Stimulated activated naive B cell treated with anti-CD40 and anti-IgM and Interleukin-4, amounts not matched to agents 10 μg/mL and 1 μg/mL and 100 μg/mL, for 72 hours (primary cell): ENCODE results near the gene SULT1A4.
A peak's percentile ranks its signal among the peaks of the same experiment; 100 is the strongest.
"Not testable (repeated sequence)": the region's sequence is repeated elsewhere in the genome, so short reads cannot be mapped to it uniquely, and the experiment has no call there.

Source experiments
- ATAC-seq, 2 donors: fragments of 150-1000 bp; cut with Tn5 transposase; replicated peaks; 2 replicates each; pipeline ENCODE4 v1.10.0; 2021; ENCODE audit warnings: moderate library complexity in 1 of 2
- DNase-seq: peaks from one replicate; pipeline ENCODE4 v3.0.0; 2021
- H3K27ac Mint-ChIP-seq: one replicate; pipeline ENCODE4 v1.8.0; 2022; ENCODE audit warnings: mild to moderate bottlenecking, mixed read lengths
- H3K27me3 Mint-ChIP-seq, 2 donors: one replicate each; pipeline ENCODE4 v1.8.0; 2022; ENCODE audit warnings: mixed read lengths in 2 of 2
- H3K36me3 Mint-ChIP-seq, 2 donors: one replicate each; pipeline ENCODE4 v1.8.0; 2022; ENCODE audit warnings: mixed read lengths in 2 of 2, mild to moderate bottlenecking in 1 of 2
- H3K4me1 Mint-ChIP-seq, 2 donors: one replicate each; pipeline ENCODE4 v1.8.0; 2022; ENCODE audit warnings: mixed read lengths in 2 of 2, mild to moderate bottlenecking in 1 of 2
- H3K4me3 Mint-ChIP-seq, 2 donors: one replicate each; pipeline ENCODE4 v1.8.0; 2022; ENCODE audit warnings: mild to moderate bottlenecking in 2 of 2, mixed read lengths in 2 of 2, moderate library complexity in 1 of 2
- H3K9me3 Mint-ChIP-seq, 2 donors: one replicate each; pipeline ENCODE4 v1.8.0; 2022; ENCODE audit warnings: mixed read lengths in 2 of 2, mild to moderate bottlenecking in 1 of 2

Gene SULT1A4

DNA sequence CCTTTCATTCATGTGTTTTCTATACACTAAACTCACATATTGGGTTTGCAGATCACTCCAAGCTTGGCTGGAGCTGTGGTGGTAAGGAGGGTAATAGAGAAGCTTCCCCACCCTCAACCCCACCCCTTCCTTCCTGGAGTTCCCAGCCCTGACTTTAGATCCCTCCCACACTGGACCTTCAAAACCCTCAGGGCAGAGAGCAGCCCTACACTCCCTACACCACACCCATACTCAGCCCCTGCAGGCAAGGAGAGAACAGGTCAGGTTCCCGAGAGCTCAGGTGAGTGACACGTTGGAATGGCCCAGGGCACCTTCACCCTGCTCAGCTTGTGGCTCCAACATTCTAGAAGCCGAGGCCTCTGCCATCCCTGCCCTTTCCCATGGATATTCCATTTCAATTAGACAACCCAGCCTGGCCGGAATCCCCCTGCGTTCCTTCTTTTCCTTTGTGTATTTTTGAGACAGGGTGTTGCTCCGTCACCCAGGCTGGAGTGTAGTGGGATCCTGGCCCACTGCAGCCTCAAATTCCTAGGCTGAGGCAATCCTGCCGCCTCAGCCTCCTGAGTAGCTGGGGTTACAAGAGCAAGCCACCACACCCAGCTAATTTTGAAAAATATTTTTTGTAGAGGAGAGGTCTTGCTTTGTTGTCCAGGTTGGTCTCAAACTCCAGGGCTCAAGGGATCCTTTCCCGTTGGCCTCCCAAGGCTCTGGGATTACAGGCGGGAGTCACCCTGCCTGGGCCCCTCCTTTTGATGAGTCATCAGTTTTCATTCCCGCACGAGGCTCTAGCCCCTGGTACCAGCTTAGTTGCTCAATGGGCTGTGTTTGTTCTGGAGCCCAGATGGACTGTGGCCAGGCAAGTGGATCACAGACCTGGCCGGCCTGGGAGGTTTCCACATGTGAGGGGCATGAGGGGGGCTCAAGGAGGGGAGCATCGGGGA lies at the start of gene SULT1A4:
Gene SULT1A4 (plus strand): TSS at position 208 of the 941 bp plus-strand sequence. CDS start 1,473 bp downstream, outside the sequence.
- not testable (repeated sequence) for H3K27ac Mint-ChIP-seq, H3K36me3 Mint-ChIP-seq, H3K4me3 Mint-ChIP-seq

DNA sequence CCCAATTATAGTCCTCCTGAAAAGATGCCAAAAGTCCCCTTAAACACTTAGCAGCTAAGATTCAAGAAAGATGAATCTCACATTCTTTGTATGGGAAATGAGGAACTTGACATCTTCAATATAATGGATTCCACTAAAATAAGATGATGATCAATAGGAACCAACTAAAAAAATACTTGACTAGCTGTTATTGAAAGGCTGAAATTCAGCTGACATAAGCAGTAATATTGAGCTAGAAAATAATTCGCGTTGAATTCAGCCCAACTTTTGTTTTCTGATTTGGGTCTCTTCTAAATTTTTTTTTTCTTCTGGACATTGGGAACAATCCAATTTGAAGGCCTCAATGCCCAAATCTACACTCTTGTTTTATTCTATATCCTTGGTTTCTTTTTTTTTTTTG lies 36.1 kb upstream of the SULT1A4 start:
- not testable (repeated sequence) for ATAC-seq, H3K4me1 Mint-ChIP-seq, H3K27ac Mint-ChIP-seq, H3K4me3 Mint-ChIP-seq, DNase-seq, H3K27me3 Mint-ChIP-seq, H3K9me3 Mint-ChIP-seq
- H3K36me3 Mint-ChIP-seq: peaks cover 11 to 22% of the 10 kb centered on the region in 2 donors

More for the DNA sequence above, at the start of gene SULT1A4:
- not testable (repeated sequence) for H3K9me3 Mint-ChIP-seq, ATAC-seq, DNase-seq, H3K4me1 Mint-ChIP-seq, H3K27me3 Mint-ChIP-seq

DNA sequence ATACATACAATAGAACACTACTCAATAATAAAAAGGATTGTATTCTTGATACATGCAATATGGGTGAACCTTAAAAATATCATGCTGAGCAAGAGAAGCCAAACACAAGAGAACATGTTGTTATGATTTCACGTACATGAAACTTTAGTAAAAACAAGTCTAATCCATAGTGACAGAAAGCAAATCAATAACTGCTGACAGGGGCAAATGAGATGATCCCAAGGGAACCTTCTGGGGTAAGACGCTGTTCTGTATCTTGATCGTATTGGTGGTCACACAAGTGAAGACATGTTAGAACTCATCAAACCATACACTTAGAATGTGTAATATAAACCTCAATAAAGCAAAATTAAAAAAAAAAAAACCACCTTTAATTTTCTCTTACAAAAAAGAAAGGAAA lies 34.3 kb upstream of the SULT1A4 start:
- not testable (repeated sequence) for H3K4me1 Mint-ChIP-seq, H3K27me3 Mint-ChIP-seq, H3K4me3 Mint-ChIP-seq, H3K27ac Mint-ChIP-seq, ATAC-seq, DNase-seq, H3K9me3 Mint-ChIP-seq
- H3K36me3 Mint-ChIP-seq: peaks cover 21 to 22% of the 10 kb centered on the region in 2 donors

DNA sequence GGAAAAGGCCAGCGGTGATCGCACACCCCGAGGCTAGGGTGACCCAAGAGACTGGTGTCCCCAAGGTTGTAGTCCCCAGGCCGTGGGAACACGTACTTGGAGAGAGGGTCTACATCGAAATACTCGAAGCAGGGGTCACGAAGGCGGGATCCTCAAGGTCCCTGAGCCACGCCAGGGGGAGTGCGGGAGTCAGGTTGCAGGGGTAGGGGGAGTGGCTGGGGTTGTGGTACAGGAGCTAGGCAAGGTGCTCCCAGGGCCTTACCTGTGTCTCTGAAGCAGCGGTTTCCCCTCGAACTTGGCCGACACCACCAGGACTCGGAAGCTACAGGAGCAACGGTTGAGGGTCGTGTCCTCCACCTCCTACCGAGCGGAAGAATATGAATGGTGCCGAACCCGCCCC lies 6.0 kb upstream of the SULT1A4 start:
- not testable (repeated sequence) for H3K36me3 Mint-ChIP-seq, H3K4me1 Mint-ChIP-seq, H3K9me3 Mint-ChIP-seq, H3K27me3 Mint-ChIP-seq, DNase-seq, H3K27ac Mint-ChIP-seq, H3K4me3 Mint-ChIP-seq
- peak; percentile 26 for ATAC-seq

DNA sequence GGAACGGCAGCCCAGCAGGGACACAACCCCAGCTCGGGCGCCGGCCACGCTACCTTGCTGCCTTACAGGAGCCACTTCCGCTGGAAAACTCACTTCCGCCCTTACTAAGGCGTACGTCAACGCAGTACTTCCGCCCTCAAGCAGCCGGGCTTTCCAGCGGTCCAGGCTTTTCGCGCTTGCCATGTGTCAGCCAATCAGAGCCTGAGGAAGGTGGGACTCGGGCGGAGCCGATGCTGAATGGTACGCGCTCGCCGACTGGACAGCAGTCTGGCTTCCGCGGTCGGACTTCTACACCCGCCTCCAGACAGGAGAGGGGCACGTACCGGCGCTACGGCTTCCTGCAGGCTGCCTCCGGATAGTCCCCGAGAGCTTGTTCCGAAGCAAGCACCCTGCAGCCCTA lies 5.4 kb upstream of the SULT1A4 start, which contains the start of the genes BOLA2 and SLX1B:
Gene BOLA2 (minus strand): TSS at position 83 of the 400 bp plus-strand sequence. CDS start 98 bp downstream, outside the sequence.
Gene SLX1B (plus strand): TSS at position 265 of the 400 bp plus-strand sequence.
- not testable (repeated sequence) for DNase-seq, H3K4me1 Mint-ChIP-seq, H3K27ac Mint-ChIP-seq, H3K9me3 Mint-ChIP-seq, H3K27me3 Mint-ChIP-seq, H3K4me3 Mint-ChIP-seq, H3K36me3 Mint-ChIP-seq
- peak; percentile 88 to 90 for ATAC-seq

DNA sequence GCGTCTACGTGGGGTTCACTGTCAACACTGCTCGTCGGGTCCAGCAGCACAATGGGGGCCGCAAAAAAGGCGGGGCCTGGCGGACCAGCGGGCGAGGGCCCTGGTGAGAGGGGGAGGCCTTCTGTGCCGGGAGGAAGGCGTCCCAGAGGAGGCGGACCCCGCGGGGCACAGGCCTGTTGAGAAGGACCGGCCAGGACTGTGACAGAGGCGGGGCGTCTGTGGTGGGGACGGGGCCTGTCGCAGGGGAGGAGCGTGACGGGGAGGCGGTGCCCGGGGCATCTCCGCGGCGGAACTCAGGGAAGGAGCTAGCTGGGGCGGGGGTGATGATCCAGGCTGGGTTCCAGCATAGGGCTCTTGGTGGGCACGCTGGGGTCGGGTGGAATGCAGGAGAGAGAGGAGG lies 4.9 kb upstream of the SULT1A4 start:
- peak; percentile 75 to 78 for ATAC-seq
- not testable (repeated sequence) for H3K36me3 Mint-ChIP-seq, H3K9me3 Mint-ChIP-seq, H3K27me3 Mint-ChIP-seq, H3K4me1 Mint-ChIP-seq, DNase-seq, H3K27ac Mint-ChIP-seq, H3K4me3 Mint-ChIP-seq

DNA sequence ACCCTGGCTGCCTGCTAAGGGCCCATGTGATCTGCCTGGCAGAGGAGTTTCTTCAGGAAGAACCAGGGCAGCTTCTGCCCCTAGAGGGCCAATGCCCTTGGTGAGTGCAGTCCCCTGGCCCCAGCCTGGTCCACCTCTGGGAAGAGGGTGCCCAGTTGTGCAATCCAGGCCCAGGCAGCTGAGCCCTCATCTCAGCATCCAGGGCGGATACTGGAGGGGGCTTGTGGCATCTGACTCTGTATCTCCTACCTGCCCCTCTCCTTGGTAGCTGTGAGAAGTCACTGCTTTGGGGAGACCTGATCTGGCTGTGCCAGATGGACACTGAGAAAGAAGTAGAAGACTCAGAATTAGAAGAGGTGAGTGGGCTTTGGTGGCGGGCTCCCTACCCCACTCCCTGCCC lies 2.1 kb upstream of the SULT1A4 start:
- not testable (repeated sequence) for H3K9me3 Mint-ChIP-seq, H3K27me3 Mint-ChIP-seq, H3K4me1 Mint-ChIP-seq, H3K27ac Mint-ChIP-seq, H3K36me3 Mint-ChIP-seq, DNase-seq, ATAC-seq, H3K4me3 Mint-ChIP-seq

DNA sequence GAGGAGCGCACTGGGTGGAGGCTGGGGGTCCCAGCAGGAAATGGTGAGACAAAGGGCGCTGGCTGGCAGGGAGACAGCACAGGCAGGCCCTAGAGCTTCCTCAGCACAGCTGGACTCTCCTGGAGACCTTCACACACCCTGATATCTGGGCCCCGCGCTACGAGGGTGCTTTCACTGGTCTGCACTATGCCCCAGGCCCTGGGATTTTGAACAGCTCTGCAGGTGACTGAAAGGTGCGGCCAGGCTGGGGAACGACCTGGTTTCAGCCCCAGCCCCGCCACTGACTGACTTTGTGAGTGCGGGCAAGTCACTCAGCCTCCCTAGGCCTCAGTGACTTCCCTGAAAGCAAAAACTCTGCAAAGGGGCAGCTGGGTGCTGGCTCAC lies 926 bp downstream of the SULT1A4 start:
- H3K4me3 Mint-ChIP-seq, H3K9me3 Mint-ChIP-seq, H3K27ac Mint-ChIP-seq, H3K27me3 Mint-ChIP-seq, H3K36me3 Mint-ChIP-seq, DNase-seq, ATAC-seq, H3K4me1 Mint-ChIP-seq: not testable (repeated sequence)

DNA sequence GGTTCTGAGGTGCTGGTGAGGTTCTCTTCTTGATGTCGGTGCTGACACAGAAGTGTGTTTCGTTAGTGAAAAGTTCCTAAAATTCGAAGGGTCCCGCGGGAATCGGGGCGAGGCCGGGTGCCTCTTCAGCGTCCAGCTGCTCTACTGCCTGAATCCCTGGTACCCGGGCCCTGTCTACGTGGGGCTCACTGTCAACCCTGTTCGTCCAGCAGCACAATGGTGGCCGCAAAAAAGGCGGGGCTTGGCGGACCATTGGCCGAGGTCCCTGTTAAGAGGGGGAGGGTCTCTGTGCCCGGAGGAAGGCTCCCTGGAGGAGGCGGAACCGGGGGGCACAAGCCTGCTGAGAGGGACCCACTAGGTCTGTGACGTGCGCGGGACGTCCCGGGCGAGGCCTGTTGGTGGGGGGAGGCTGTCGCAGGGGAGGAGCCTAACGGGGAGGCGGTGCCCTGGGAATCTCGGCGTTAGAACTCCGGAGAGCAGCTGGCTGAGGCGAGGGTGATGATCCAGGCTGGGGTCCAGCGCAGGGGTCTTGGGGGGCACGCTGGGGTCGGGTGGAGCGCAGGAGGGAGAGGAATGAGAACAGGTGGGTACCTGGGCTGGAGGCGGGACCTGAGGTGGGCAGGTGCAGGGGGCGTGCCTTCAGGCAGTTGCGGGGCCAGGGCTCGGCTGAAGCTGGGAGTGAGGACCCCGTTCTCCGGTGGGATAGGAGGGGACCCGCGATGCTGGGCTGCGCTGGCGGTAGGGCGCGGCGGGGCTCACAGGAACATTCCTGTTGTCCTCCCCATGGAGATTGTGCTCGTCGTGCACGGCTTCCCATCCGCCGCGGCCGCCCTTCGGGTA lies 6.5 kb downstream of the SULT1A4 start:
- not testable (repeated sequence) for H3K27ac Mint-ChIP-seq, DNase-seq, H3K4me3 Mint-ChIP-seq, H3K4me1 Mint-ChIP-seq, H3K36me3 Mint-ChIP-seq, H3K27me3 Mint-ChIP-seq, H3K9me3 Mint-ChIP-seq
- peak; percentile 58 to 63 for ATAC-seq

DNA sequence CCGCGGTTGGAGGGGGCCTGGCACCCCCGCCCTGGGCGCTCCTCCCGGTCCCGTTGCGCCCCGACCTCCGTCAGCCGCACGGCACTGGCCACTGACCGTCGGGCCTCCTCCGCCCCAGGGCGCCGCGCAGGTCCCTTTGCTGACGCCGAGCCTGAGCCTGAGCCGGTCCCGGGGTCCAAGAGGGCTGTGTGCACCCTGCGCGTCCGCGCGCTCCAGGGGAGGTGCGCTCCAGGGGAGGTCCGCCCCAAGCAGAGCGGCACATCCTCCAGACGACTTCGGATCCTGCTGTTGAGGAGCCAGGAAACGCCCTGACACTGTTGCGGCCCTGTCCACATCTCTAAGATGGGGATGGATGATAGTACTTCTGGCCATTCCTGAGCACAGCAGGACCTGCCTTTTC lies 7.2 kb downstream of the SULT1A4 start:
- not testable (repeated sequence) for H3K27me3 Mint-ChIP-seq, H3K4me3 Mint-ChIP-seq, H3K9me3 Mint-ChIP-seq, H3K27ac Mint-ChIP-seq, H3K36me3 Mint-ChIP-seq, DNase-seq, H3K4me1 Mint-ChIP-seq
- peak; percentile 44 to 47 for ATAC-seq

DNA sequence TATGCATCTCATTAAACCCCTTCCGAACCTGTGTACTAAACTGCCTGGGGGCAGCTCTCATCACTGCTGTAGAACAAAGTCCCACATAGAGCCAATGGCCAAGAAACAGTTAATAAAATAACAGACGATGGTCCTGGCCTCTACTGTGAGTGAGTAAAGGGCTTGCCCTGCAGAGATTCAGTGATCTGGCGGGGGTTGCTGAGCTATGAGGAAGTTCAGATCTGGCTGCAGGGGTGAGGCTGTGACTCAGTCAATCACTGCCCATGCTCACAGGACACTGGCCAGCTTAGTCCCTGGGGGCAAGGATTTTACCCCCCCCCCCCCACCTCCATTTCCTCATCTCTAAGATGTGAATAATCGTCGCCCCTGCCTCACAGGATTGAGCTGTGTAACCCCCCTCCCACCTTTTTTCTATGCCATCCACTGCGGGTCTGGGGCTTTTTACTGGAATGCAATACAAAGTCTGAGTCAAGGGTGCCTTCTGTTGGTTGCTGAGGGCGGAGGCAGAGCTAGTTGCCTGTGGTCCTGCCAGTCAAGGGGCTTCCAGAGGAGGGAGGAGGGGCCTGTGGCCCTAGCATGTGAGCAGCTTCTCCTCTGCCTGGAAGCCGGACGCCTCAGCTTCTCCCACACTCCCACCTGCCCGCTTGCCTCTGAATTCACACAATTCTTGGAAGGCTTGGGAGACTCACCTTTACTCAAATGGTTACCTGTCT lies 8.1 kb downstream of the SULT1A4 start:
- peak; percentile 61 to 65 for ATAC-seq
- not testable (repeated sequence) for H3K27ac Mint-ChIP-seq, H3K36me3 Mint-ChIP-seq, H3K4me1 Mint-ChIP-seq, H3K4me3 Mint-ChIP-seq, DNase-seq, H3K27me3 Mint-ChIP-seq, H3K9me3 Mint-ChIP-seq

DNA sequence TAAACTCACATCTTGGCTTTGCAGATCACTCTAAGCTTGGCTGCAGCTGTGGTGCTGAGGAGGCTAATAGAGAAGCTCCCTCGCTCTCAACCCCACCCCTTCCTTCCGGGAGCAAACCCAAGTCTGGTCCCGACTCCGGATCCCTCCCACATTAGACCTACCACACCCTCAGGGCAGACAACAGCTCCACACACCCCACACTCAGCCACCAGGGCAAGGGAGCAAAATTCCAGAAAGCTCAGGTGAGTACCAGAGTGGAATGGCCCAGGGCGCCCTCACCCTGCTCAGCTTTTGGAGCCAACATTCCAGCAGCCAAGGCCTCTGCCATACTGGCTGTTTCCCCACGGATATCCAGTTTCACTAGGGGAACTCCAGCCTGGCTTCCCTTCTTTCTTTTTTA lies 9.9 kb downstream of the SULT1A4 start:
- not testable (repeated sequence) for H3K27ac Mint-ChIP-seq, H3K4me1 Mint-ChIP-seq, DNase-seq

DNA sequence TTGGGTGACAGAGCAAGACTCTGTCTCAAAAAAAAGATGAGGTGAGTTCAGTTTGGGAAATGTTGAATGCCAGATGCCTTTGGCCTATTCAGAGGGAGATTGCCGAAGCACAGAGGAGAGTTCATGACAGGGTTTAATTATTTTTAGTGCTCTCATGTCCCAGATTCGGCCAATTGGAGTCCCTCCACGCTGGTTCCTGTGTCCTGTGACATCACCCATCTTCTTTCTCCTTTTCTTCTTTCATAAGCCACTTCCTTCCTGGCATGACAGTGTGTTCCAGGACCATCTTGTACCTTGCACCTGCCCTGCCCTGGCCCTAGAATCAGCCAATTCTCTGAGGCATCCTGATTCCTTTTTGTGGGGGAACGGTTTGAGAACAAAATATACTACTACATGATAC lies 12.4 kb downstream of the SULT1A4 start:
- not testable (repeated sequence) for H3K27ac Mint-ChIP-seq, H3K4me3 Mint-ChIP-seq, H3K36me3 Mint-ChIP-seq, ATAC-seq, H3K27me3 Mint-ChIP-seq, H3K9me3 Mint-ChIP-seq, H3K4me1 Mint-ChIP-seq, DNase-seq

More for the DNA sequence above, 9.9 kb downstream of the SULT1A4 start:
- H3K9me3 Mint-ChIP-seq, H3K4me3 Mint-ChIP-seq, H3K36me3 Mint-ChIP-seq, H3K27me3 Mint-ChIP-seq: not testable (repeated sequence)
- peak in 1 of 2 donors; percentile 16 for ATAC-seq

DNA sequence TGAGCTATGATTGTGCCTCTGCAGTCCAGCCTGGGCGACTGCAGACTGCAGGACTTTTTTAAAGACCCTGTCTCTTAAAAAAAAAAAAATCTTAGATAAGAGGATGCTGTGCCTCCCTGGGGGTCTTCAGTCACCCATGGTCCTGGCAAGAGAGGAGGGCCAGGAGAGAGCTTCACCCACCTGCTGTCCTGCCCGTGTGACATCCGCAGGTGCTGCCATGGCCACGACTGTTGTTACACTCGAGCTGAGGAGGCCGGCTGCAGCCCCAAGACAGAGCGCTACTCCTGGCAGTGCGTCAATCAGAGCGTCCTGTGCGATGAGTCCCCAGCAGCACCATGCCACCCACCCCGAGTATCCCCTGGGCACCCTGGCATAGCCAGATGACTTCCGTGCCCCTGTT lies 22.6 kb downstream of the SULT1A4 start:
- H3K36me3 Mint-ChIP-seq, H3K9me3 Mint-ChIP-seq, H3K4me1 Mint-ChIP-seq, DNase-seq, ATAC-seq, H3K4me3 Mint-ChIP-seq, H3K27ac Mint-ChIP-seq, H3K27me3 Mint-ChIP-seq: not testable (repeated sequence)
